Measurements from ENCODE around the gene NCAM1. TPM values are rescaled to one million over a fixed set of nuclear protein-coding genes. Genes with fewer than 3 reads are reported as not detected.

NCAM1 gene
- total RNA-seq, 4 donors from 2014 or later: 7.2 to 18.6 (median 14.4) TPM

- Histone ChIP-seq H3K27ac (no peak overlapping the region), H3K4me1 (no peaks in the 10 kb centered on the region), H3K9me3 (no peaks in the 10 kb centered on the region), H3K36me3 (no peaks in the 10 kb centered on the region), H3K4me3 (no peak overlapping the region), H3K27me3 (peaks cover 2% of the 10 kb centered on the region)
- in situ Hi-C loops (cut with MboI; ENCODE audit: low pct_ligation_motif_present in 1 of 4, low pct_unique_long_range_greater_than_20kb in 1 of 4, low sequenced_read_pairs in 3 of 4): no loop called here
- intact Hi-C loops (cut with DNase I; ENCODE audit: low total_unique reads): no loop called here
- 22 to 36% methylated on average over 2 of the region's 2 CpGs for WGBS, 2 donors (ENCODE audit: low coverage in 1 of 2)
- TF ChIP-seq POLR2A (IDR thresholded peaks at IDR 0.05): no peak
- TF ChIP-seq POLR2AphosphoS5 (IDR thresholded peaks at IDR 0.05): no peak
- TF ChIP-seq EP300 (IDR thresholded peaks at IDR 0.05; ENCODE audit: low read depth): no peak
- no peak for TF ChIP-seq CTCF (IDR thresholded peaks at IDR 0.05)
- DNase-seq: no peak
These were observed 62.0 kb downstream of the NCAM1 start for GRCh38 chr11:113023228-113023627.

GRCh38 chr11:113023986-113024385 lies 62.8 kb downstream of the NCAM1 start:
- Histone ChIP-seq H3K27me3 (peaks cover 2% of the 10 kb centered on the region), H3K27ac (no peak overlapping the region), H3K4me1 (no peaks in the 10 kb centered on the region), H3K36me3 (no peaks in the 10 kb centered on the region), H3K9me3 (no peaks in the 10 kb centered on the region), H3K4me3 (no peak overlapping the region)
- WGBS, 2 donors (ENCODE audit: low coverage in 1 of 2): 88 to 95% methylated on average over 4 of the region's 4 CpGs
- no peak for DNase-seq
- no peak for TF ChIP-seq CTCF (IDR thresholded peaks at IDR 0.05)
- TF ChIP-seq EP300 (IDR thresholded peaks at IDR 0.05; ENCODE audit: low read depth): no peak
- TF ChIP-seq POLR2AphosphoS5 (IDR thresholded peaks at IDR 0.05): no peak
- TF ChIP-seq POLR2A (IDR thresholded peaks at IDR 0.05): no peak
- in situ Hi-C loops (cut with MboI; ENCODE audit: low pct_ligation_motif_present in 1 of 4, low pct_unique_long_range_greater_than_20kb in 1 of 4, low sequenced_read_pairs in 3 of 4): no loop called here
- intact Hi-C loops (cut with DNase I; ENCODE audit: low total_unique reads): no loop called here

GRCh38 chr11:113026778-113027177 lies 65.6 kb downstream of the NCAM1 start:
- Histone ChIP-seq H3K4me1 (no peaks in the 10 kb centered on the region), H3K4me3 (no peak overlapping the region), H3K27me3 (peaks cover 2% of the 10 kb centered on the region), H3K27ac (no peak overlapping the region), H3K36me3 (no peaks in the 10 kb centered on the region), H3K9me3 (no peaks in the 10 kb centered on the region)
- no peak for DNase-seq
- intact Hi-C loops (cut with DNase I; ENCODE audit: low total_unique reads): no loop called here
- in situ Hi-C loops (cut with MboI; ENCODE audit: low pct_ligation_motif_present in 1 of 4, low pct_unique_long_range_greater_than_20kb in 1 of 4, low sequenced_read_pairs in 3 of 4): no loop called here
- WGBS, 2 donors (ENCODE audit: low coverage in 1 of 2): 62% methylated on average over 3 of the region's 3 CpGs; no CpG with 5 or more reads in 1 of the 2 donors
- TF ChIP-seq POLR2AphosphoS5 (IDR thresholded peaks at IDR 0.05) (no peak), POLR2A (IDR thresholded peaks at IDR 0.05) (no peak), CTCF (IDR thresholded peaks at IDR 0.05) (no peak), EP300 (IDR thresholded peaks at IDR 0.05; ENCODE audit: low read depth) (no peak)

GRCh38 chr11:113034576-113034975 lies 73.4 kb downstream of the NCAM1 start:
- Histone ChIP-seq H3K4me1 (no peaks in the 10 kb centered on the region), H3K9me3 (no peaks in the 10 kb centered on the region), H3K36me3 (no peaks in the 10 kb centered on the region), H3K27ac (no peak overlapping the region), H3K27me3 (no peaks in the 10 kb centered on the region), H3K4me3 (no peak overlapping the region)
- in situ Hi-C loops (cut with MboI; ENCODE audit: low pct_ligation_motif_present in 1 of 4, low pct_unique_long_range_greater_than_20kb in 1 of 4, low sequenced_read_pairs in 3 of 4): no loop called here
- 76 to 81% methylated on average over 4 to 5 of the region's 5 CpGs for WGBS, 2 donors (ENCODE audit: low coverage in 1 of 2)
- TF ChIP-seq EP300 (IDR thresholded peaks at IDR 0.05; ENCODE audit: low read depth) (no peak), CTCF (IDR thresholded peaks at IDR 0.05) (no peak), POLR2A (IDR thresholded peaks at IDR 0.05) (no peak), POLR2AphosphoS5 (IDR thresholded peaks at IDR 0.05) (no peak)
- no peak for DNase-seq
- intact Hi-C loops (cut with DNase I; ENCODE audit: low total_unique reads): no loop called here

Measured in transverse colon (tissue), 4 donors.